GM21360 (cell line): Measurements from ENCODE around the gene VDAC1.
"Not testable (repeated sequence)": the region's sequence is repeated elsewhere in the genome, so short reads cannot be mapped to it uniquely, and the experiment has no call there.

Experiments used
- ATAC-seq: cut with Tn5 transposase; IDR thresholded peaks from one replicate; pipeline ENCODE4 v1.9.1; 2021; ENCODE audit warnings: mild to moderate bottlenecking, moderate library complexity; ENCODE audit not compliant: unreplicated experiment

The VDAC1 gene

DNA sequence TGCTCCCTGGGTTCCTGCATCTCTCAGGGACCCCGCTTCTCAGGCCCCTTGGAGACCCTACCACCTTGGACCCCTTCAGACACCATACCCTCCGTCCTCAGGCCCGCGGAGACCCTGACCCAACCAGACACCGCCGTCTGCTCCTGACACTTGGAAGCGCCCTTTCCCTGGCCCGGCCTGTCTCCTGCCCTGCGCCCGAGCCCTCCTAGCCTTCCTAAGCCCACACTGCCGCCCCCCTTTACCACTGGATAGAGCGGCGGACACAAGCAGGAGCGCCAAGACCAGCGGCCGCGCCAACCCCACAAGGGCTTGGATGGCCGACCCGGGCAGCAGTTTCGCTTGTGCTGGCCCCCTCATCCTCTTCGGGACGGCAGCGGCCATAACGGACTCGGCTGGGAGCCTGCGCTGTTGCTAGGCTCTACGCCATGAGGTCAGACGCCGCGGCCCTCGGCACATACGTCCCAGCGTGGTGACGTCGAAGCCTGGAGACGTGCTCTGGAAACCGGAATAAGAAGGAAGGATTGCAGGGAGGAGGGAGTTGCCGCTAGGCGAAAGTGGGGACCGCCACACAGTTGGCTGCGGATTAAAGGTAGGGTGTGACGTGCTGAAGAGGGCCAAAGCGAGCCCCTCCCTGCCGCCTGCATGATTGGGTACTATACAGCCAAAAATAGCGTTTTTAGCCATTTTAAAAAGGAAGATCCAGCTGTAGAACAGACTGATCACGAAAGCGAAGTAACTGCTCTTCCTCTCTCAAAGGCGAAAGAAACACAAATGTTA, 36.4 kb downstream of the VDAC1 start, which contains the start of gene C5orf15:
TSS of gene C5orf15 (minus strand) at position 422 of the 777 bp plus-strand sequence. CDS start at position 381, 41 bp downstream.
- ATAC-seq = peak; percentile 95

DNA sequence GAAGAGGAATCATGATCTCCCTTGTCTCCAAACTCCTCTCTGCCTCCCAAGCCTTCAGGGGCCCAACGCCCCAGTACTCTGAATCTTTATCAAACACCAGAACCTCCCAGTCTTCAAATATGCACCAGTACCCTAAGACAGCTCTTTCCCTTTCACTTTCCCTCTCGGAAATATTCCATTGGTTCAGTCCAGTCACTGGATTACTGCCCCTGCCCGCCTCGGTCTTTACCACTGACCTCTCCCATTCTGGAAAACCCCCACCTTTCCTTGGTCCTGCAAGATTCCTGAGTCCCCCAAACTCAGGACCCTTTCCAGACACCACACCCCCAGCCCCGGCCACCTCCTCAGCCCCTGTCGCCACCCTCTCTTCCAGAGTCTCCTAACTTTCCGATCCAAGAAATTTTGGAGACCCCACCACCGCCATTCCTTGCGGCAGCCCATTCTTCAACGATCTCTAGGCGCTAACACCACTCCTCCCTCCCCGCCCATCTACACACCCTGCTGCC, 37.0 kb downstream of the VDAC1 start:
- no peak for ATAC-seq

DNA sequence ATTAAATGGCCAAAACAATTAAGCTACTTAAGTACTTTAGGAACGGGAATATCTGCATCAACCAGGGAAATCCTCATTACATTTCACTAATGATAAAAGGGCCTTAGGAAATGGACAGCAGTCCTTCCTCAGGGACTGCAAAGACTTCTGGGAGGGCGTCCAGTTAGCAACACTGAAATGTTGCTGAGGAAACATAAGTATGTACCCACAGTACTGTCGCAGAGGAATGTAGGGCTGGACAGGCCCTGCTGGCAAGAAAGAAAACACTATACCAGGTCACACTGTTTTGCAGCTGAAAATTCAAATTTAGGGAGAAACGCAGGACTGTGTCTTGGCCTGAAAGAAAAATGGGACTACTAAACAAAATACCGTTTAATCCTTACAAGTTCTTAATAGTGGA, 37.7 kb downstream of the VDAC1 start:
- ATAC-seq = no peak

DNA sequence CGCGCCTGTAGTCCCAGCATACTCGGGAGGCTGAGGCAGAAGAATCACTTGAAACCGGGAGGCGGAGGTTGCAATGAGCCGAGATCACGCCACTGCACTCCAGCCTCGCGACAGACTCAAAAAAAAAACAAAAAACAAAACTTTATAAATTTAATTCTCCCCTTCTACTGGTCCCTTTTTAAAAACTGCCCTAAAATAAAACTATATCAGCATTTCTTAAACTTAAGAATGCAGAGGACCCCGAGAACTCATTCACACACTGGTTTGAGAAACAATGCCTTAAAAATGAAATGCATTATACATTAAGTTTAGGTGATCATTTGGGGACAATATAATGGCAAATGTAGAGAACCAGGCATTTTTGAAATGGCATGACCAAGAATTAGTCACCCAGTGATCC, 38.7 kb downstream of the VDAC1 start:
- no peak for ATAC-seq

DNA sequence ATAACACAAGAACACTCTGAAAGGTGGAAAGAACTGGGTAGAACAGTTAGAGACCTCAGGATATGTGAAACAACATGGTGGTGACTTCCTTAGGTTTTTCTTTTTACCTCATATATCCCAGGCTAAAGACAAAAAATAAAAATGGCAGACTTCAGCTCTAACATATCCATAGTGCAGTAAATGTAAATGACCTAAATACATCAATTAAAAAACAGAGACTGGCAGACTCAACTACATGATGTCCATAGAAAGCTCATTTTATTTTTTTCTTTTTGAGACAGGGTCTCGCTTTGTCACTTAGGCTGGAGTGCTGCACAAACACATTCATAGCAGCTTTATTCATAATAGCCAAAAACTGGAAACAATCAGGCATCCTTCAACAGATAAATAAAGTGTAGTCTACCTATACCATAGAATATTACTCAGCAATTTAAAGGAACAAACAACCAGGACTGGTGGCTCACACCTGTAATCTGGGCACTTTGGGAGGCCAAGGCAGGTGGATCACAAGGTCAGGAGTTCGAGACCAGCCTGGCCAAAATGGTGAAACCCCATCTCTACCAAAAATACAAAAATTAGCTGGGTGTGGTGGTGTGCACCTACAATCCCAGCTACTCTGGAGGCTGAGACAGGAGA, 41.2 kb downstream of the VDAC1 start:
- no peak for ATAC-seq

DNA sequence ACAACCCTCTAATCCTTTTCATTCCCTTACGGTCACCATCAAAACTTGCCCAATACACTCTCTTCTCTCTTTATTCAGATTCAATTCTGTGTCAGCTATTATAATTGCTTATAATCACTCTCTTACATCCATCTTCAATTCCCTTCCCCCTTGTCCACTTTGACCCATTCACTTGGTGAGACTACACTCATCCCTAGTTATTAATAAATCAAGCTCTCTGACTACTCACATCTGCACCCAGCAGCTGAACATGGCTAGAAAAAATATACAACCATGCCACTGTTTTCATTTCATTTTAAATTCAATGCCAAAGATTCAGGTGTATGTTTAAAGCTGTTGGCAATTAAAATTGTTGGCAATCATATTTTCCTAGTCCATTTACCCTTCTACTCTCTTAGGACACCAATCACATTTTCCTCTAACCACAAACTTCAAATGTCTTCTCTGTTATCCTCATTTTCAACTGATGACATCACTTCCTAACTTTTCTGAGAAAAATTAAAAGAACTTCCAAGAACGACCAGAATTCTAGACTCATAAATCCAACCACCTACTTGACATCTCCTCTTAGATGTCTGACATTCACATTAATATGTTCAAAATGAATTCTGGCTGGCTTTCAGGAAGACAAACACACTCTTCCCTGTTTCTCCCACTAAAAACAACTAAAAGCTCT, 41.8 kb downstream of the VDAC1 start:
- ATAC-seq = no peak

DNA sequence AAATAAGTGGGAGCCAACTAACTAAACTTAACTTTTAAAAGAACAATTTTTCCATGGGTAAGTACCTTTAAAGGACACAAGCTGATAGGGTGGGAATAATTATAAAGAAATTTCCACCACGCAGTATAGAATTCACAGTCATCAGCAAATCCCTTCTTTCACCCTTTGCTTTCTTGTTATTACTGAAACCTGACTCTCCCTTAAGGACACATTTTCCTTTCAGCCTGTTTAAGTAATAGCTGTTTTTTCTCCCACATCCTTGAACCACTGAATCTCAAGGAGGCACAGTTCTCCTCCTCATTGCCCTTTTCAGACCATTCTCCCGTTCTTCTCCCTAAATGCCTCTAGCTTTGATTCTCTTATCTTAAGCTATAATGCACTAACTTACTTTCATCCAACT, 42.6 kb downstream of the VDAC1 start:
- ATAC-seq = no peak

DNA sequence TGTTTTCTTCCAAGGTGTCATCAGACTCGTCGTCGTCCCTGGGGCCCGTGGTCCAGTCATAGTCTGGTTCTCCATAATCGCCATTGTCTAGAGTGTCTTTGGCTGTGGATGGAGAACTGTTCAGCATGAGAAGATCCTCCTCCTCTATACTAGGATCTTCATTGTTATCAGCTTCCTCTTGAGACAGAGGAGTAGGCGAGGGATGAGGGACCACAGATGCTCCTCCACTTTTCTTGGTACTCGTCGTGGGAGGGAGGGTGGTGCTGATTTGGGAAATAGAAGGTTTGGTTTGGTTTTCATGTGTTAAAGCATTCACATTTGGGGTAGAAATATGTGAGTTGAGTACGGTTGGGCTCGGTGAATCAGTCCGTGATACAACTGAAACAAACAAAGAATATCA, 45.1 kb downstream of the VDAC1 start:
- ATAC-seq = no peak

DNA sequence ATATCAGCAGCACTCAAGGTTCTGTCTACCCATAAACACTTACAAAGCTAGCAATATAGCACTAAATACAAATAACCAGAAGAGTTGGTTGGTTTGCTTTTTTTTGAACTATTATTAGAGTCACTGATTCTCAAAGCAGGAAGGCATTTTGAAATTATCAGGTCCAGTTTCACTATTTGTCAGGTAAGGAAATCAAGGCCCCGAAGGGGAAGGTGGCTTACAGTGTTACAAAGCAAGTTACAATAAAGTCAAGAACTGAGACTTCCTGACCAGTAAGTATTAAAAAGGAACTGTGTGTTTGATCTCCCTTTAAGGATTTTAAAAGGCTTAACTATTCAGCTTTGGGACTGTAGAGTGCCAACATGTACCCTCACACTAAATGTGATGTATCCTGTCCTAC, 47.2 kb downstream of the VDAC1 start:
- ATAC-seq = peak; percentile 71

DNA sequence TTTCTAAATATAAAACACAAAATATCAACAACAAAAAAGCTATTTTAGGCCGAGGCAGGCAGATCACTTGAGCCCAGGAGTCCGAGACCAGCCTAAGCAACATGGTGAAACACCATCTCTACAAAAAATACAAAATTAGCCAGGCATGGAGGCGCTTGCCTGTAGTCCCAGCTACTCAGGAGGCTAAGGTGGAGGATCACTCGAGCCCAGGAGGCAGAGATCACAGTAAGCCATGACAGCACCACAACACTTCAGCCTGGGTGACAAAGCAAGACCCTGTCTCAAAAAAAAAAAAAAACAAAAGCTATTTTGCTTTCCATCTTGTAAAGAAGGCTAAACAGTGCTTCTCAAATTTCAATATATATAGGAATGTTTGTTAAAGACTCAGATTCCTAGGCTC, 47.7 kb downstream of the VDAC1 start:
- ATAC-seq = no peak

DNA sequence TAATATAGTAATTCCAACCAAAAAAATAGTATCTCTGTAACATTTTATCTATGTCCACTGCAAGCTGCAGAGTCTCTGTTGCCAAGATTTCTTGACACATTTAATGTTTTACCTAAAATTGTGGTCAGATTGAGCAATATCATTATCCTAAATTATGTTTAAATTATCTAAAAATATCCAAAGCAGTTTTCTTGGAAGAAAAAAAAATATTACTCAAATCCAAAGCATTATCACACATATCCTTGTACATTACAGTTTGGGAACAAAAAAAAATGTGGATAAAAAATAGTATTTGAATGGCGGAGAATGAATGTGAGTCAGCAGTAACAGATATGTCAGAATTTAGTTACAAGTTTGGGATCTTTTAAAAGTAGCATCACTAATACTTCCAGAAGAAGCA, 48.6 kb downstream of the VDAC1 start:
- ATAC-seq = not testable (repeated sequence)

DNA sequence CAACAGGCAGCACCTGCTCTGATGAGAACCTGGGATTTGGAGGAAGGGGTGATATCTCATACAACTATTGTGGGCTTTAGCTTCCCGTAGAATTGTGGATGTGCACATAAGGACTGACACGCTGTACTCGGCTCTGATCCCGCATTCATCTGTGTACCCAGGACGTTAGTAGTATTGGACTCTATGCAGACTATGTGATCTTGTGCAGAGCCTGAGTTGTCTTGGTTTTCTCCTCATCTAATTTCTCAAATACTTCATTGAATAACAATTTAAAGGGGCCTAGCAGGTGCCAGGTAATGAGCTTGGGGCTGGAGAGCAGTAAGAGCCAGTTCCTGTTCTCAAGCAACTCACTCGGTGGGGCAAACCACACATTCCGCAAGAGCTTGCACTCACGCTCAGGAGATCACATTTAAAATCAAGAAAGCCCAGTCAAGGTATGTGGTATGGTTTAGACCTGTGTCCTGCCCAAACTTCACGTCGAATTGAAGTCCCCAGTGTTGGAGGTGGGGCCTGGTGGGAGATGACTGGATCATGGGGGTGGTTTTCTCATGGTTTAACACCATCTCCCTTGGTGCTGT, 51.1 kb downstream of the VDAC1 start:
- no peak for ATAC-seq

DNA sequence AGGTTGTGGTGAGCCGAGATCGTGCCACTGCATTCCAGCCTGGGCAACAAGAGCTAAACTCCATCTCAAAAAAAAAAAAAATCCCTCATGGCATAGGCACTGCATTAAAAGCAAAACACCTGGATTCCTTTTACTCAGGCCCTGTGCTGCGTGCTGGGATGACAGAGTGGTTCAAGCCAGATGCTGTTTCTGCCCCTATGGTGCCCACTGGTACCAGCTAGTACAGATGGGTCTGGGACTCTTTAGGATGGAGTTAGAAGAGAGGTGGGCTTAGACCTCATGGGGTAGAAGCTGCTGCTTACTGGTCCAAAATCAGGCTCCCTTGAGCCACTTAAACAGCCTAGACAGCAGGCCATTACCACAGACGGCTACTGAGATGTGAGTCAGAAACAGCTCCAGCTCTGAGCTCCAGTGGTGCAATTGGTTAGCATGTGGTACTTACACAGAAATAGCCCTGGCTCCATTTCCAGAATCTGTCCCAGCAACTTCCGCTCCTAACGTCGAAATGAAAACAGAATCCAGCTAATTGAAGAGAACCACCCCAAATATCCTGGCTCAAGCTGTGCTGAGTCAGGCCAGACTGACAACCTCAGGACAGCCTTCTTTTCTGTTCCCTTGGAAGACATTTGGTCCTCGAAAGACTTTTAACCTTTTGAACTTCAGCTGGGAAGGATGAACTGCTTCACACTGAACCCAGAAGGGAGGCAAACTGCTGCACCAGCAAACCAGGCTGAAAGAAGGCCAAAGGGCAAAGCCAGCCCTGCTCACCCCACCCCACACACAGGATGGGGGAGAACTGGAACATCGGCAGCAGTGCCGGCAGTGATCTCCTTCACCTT, 51.8 kb downstream of the VDAC1 start:
- ATAC-seq = no peak

DNA sequence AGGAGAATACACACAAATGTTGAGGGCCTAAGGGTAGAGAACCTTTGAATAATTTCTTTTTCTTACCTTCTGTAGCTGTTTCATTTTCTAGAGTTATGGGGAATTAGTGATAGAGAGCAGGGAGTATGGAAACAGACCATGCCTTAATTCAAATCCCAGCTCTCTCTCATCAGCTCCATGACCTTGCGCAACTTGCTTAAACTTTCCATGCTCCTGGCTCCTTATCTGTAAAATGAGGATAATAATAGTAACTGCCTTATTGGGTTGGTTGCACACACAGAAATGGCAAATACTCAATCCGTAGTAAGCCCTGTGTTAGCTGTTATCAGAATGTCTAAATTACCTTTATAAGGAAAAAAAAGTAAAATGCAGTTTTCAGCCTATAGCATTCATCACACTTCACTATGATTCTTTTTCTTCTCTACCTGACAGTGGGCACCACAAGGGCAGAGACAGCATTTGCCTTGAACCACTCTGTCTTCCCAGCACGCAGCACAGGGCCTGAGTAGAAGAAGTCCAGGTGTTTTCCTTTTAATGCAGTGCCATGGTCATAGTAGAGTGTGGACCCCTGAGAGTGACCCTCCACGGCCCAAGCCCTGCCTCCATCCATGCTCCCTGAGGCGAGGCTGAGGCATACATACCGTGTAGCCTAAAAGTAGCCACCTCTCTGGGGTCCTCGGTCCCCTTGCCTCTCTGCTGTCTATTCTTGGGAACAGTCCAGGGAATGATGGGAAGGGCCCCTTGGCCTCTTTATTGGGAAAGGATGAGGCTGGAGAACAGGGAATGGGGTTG, 53.8 kb downstream of the VDAC1 start:
- ATAC-seq = no peak

DNA sequence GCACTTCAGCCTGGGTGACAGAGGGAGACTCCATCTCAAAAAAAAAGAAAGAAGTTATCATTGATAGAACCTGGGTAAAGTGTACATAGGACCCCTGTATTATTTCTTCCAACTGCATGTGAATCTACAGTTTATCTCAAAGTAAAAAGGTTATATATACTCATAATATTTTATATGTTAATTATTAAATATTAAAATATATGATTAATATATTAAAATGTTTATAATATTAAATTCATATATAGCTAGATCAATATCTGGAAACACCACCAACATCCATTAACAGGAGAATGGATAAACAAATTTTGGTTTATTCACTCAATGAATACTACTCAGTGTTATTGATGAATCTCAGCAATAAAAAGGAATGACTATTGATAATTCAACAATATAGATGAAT, 56.1 kb downstream of the VDAC1 start:
- ATAC-seq = no peak

DNA sequence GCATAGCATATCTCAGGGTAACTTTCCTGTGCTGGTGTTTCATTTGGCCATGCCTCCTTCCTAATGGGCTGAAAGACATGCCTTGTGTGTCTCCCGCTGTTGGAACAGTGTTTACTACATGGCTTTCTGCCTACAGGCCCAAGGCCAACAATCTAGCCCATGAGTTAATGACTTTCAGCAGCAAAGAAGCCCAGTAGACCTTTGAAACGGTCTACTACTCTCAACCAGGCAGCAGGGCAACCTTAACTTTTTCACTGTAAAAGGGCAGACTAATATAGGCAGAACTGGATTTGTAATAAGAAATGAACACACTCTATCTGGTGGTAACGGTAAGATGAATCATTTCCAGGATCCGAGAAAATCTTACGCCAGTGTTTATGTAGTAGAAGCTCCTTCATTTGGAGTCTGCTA, 57.3 kb downstream of the VDAC1 start:
- no peak for ATAC-seq

DNA sequence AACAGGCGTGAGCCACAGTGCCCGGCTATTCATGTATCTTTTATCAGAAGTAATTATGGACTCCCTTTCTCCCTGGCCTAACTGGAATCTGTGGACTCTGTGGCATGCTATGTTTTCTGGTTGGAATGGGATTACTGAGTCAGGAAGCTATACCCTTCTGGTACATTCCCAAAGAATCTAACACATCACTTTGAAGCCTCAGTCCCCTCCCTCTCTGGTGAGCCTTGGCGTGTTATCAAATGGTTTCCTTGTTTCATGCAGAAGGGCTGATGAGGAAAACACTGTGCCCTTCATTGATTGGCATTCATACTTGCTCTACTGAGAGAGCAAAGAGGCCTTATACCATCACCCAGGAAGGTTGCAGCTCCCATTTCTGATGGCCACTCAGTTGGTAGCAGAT, 59.2 kb downstream of the VDAC1 start:
- no peak for ATAC-seq

DNA sequence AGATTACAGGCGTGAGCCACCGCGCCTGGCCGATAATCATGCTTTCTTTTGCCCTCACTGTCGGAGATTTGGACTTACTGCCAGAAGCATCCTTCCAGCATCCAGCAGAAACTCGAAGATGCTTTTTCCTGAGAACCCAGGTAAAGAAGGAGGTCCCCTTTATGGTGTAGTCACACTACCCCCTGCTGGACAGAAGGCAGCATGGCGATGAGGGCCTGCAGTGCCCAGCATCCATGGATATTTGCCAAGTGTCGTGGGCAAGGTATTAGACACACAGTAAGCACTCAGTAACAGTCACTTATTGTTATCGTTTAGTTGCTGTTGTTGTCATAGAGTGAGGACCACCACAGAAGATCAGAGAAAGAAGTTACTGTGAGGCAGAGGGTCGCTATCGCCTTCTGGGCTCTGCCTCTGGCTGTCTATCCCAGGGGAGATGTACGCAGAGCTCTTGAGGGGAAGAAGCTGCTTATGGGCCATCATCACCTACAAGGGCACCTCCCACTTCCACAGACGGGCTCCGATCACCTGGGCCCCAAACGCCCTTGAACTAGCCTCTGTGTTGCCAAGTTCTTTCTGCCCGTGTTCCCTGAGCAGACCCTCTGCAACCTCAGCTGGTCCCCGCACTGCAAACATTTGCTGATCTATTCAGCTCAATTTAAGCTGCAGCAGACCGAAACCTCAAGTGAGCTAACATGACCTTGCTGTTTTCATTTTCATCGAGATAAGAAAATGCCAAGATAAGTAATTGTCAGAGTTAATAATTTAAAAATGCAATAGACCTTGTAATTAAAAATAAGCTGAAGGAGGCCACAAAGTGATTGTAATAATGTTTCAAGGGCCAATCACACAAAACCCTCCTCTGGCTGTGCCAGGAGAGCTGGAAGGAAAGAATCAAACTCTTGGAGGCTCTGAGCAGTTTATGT, 60.3 kb downstream of the VDAC1 start:
- no peak for ATAC-seq

DNA sequence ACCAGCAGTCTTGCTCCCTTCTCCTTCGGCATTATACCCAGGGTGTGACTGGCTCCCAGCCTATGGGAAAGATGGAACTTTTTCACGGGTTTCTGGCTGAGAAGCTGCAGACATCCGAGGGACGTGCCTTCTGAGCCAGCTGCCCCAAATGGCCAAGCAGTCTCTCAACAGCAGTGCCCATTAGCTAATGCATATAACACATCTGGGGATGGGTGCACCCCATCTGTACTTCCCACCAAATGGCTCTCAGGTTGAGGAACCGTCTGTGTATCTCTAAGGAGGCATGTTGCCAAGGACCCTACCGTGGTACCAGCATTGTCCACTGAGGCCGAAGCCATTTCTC, 61.3 kb downstream of the VDAC1 start:
- ATAC-seq = no peak
